HG03457 (cell line): ENCODE data around the gene TBC1D9.
"Not testable (repeated sequence)": the region's sequence is repeated elsewhere in the genome, so short reads cannot be mapped to it uniquely, and the experiment has no call there.

Source experiments
- ATAC-seq: cut with Tn5 transposase; IDR thresholded peaks from one replicate; pipeline ENCODE4 v1.9.1; 2021; ENCODE audit warnings: moderate number of reproducible peaks; ENCODE audit not compliant: unreplicated experiment

The TBC1D9 gene

GRCh38 chr4:140754918-140755773 is 1.0 kb downstream of the TBC1D9 start:
- ATAC-seq: no peak

GRCh38 chr4:140753329-140753728 is 2.9 kb downstream of the TBC1D9 start:
- ATAC-seq: no peak

GRCh38 chr4:140752291-140753068 is 3.7 kb downstream of the TBC1D9 start:
- no peak for ATAC-seq

GRCh38 chr4:140750470-140750869 is 5.7 kb downstream of the TBC1D9 start:
- ATAC-seq: no peak

- no peak for ATAC-seq
Observed at GRCh38 chr4:140748171-140748570, 8.0 kb downstream of the TBC1D9 start.

- not testable (repeated sequence) for ATAC-seq
Observed at GRCh38 chr4:140746546-140746945, 9.6 kb downstream of the TBC1D9 start.

GRCh38 chr4:140744421-140744820 is 11.8 kb downstream of the TBC1D9 start:
- ATAC-seq: no peak

GRCh38 chr4:140743194-140743931 is 12.8 kb downstream of the TBC1D9 start:
- no peak for ATAC-seq

- ATAC-seq: no peak
Observed at GRCh38 chr4:140742838-140743193, 13.4 kb downstream of the TBC1D9 start.

GRCh38 chr4:140740906-140741670 is 15.1 kb downstream of the TBC1D9 start:
- no peak for ATAC-seq

- no peak for ATAC-seq
Observed at GRCh38 chr4:140740422-140740821, 15.8 kb downstream of the TBC1D9 start.

- no peak for ATAC-seq
Observed at GRCh38 chr4:140739971-140740370, 16.2 kb downstream of the TBC1D9 start.

GRCh38 chr4:140738139-140738538 is 18.0 kb downstream of the TBC1D9 start:
- no peak for ATAC-seq

GRCh38 chr4:140736669-140737343 is 19.4 kb downstream of the TBC1D9 start:
- ATAC-seq: no peak

GRCh38 chr4:140735779-140736391 is 20.3 kb downstream of the TBC1D9 start:
- ATAC-seq: no peak

- ATAC-seq: no peak
Observed at GRCh38 chr4:140735317-140735716, 20.9 kb downstream of the TBC1D9 start.

GRCh38 chr4:140732780-140733179 is 23.4 kb downstream of the TBC1D9 start:
- no peak for ATAC-seq

- no peak for ATAC-seq
Observed at GRCh38 chr4:140729344-140730049, 26.7 kb downstream of the TBC1D9 start.
